EL (cell line): Measurements from ENCODE around the gene TNS2.

Source experiments
- DNase-seq: peaks from one replicate; pipeline ENCODE4 v3.0.0-alpha.2; 2016

The TNS2 gene

DNA sequence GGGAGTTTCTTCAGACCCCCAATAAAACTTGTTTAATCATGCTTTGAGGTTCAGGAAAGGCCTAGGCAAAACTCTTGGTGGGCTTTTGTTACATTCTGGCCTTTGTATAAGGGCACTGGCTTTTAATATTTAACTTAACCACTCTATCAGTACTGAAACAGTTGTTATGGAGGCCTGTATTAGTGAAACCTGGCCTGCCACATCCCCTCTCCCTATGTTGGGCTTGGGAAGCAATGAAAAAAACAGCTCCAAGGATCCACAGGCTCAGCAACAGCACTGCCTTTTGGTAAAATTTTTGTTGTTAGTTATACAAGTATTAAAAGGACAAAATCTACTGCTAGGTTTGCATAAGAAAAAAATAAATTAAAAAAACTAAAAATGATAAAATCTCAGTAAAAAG lies 64.1 kb downstream of the TNS2 start:
- no peak for DNase-seq
